ENCODE results near the gene FBL. TPM values are rescaled to one million over a fixed set of nuclear protein-coding genes. Genes with fewer than 3 reads are reported as not detected.

FBL gene
- total RNA-seq, 2 donors from 2014 or later, result 139 to 224 TPM

GRCh38 chr19:39831679-39832078 lies 14.5 kb downstream of the FBL start:
- no peak overlapping the region for H3K27ac ChIP-seq
- intact Hi-C loops (cut with DNase I), result no loop called here
- 82% methylated on average over 16 of the region's 16 CpGs for WGBS
- no peak for DNase-seq (ENCODE audit: low spot score)
- H3K27me3 ChIP-seq (replicated peaks; ENCODE audit: insufficient read depth), result no peaks in the 10 kb centered on the region
- TF ChIP-seq POLR2A (IDR thresholded peaks at IDR 0.05) (no peak), CTCF (IDR thresholded peaks at IDR 0.05) (no peak), POLR2AphosphoS5 (IDR thresholded peaks at IDR 0.05) (no peak)
- H3K9me3 ChIP-seq, result no peaks in the 10 kb centered on the region
- no peak overlapping the region for H3K4me3 ChIP-seq
- H3K4me1 ChIP-seq (replicated peaks), result peaks cover 8% of the 10 kb centered on the region
- H3K36me3 ChIP-seq, result peaks cover 2 to 22% of the 10 kb centered on the region in 2 donors

GRCh38 chr19:39830847-39831246 lies 15.3 kb downstream of the FBL start:
- H3K9me3 ChIP-seq, result no peaks in the 10 kb centered on the region
- intact Hi-C loops (cut with DNase I), result no loop called here
- no peak overlapping the region for H3K27ac ChIP-seq
- TF ChIP-seq POLR2A (IDR thresholded peaks at IDR 0.05) (no peak), POLR2AphosphoS5 (IDR thresholded peaks at IDR 0.05) (no peak), CTCF (IDR thresholded peaks at IDR 0.05) (no peak)
- DNase-seq (ENCODE audit: low spot score), result no peak
- no peaks in the 10 kb centered on the region for H3K27me3 ChIP-seq (replicated peaks; ENCODE audit: insufficient read depth)
- H3K36me3 ChIP-seq, result peaks cover 2 to 25% of the 10 kb centered on the region in 2 donors
- no peak overlapping the region for H3K4me3 ChIP-seq
- H3K4me1 ChIP-seq (replicated peaks), result peaks cover 8% of the 10 kb centered on the region

- Histone ChIP-seq H3K36me3 (peaks cover 2 to 25% of the 10 kb centered on the region in 2 donors), H3K27ac (no peak overlapping the region), H3K4me1 (replicated peaks) (peaks cover 8% of the 10 kb centered on the region), H3K27me3 (replicated peaks; ENCODE audit: insufficient read depth) (no peaks in the 10 kb centered on the region), H3K4me3 (no peak overlapping the region), H3K9me3 (no peaks in the 10 kb centered on the region)
- WGBS, result 95% methylated on average over 18 of the region's 18 CpGs
- DNase-seq (ENCODE audit: low spot score), result no peak
- intact Hi-C loops (cut with DNase I), result no loop called here
- TF ChIP-seq POLR2AphosphoS5 (IDR thresholded peaks at IDR 0.05), result no peak
- TF ChIP-seq POLR2A (IDR thresholded peaks at IDR 0.05), result no peak
- TF ChIP-seq CTCF (IDR thresholded peaks at IDR 0.05), result no peak
These were observed 15.8 kb downstream of the FBL start for GRCh38 chr19:39830406-39830805.

- H3K9me3 ChIP-seq, result no peaks in the 10 kb centered on the region
- 95% methylated on average over 10 of the region's 10 CpGs for WGBS
- peaks cover 2 to 25% of the 10 kb centered on the region in 2 donors for H3K36me3 ChIP-seq
These were observed 16.4 kb downstream of the FBL start for GRCh38 chr19:39829702-39830275.

More at GRCh38 chr19:39829702-39830275, 16.4 kb downstream of the FBL start:
- TF ChIP-seq CTCF (IDR thresholded peaks at IDR 0.05) (no peak), POLR2AphosphoS5 (IDR thresholded peaks at IDR 0.05) (no peak), POLR2A (IDR thresholded peaks at IDR 0.05) (no peak)
- DNase-seq (ENCODE audit: low spot score), result no peak
- intact Hi-C loops (cut with DNase I), result no loop called here
- Histone ChIP-seq H3K27me3 (replicated peaks; ENCODE audit: insufficient read depth) (no peaks in the 10 kb centered on the region), H3K4me3 (no peak overlapping the region), H3K4me1 (replicated peaks) (peaks cover 8% of the 10 kb centered on the region), H3K27ac (no peak overlapping the region)

All from prostate gland (tissue), 2 donors.